GM12875 (cell line): ENCODE measurements around the gene ASAP3.
"Not testable (repeated sequence)": the region's sequence is repeated elsewhere in the genome, so short reads cannot be mapped to it uniquely, and the experiment has no call there.

Experiments
- H3K4me3 ChIP-seq: one replicate; pipeline ENCODE4 v1.5.1; 2011; ENCODE audit warnings: low read depth, low read length, control low read depth
- TF ChIP-seq, protein P1 (sequence below): IDR thresholded peaks from 2 replicates; pipeline ENCODE4 v1.5.1; 2011; ENCODE audit warnings: low read depth, mild to moderate bottlenecking, control low read depth, inconsistent platforms, low read length, moderate library complexity, borderline replicate concordance; ENCODE audit not compliant: insufficient read depth

Gene ASAP3

GRCh38 chr1:23385119-23385621 is 98.8 kb downstream of the ASAP3 start:
- TF ChIP-seq, protein P1, sequence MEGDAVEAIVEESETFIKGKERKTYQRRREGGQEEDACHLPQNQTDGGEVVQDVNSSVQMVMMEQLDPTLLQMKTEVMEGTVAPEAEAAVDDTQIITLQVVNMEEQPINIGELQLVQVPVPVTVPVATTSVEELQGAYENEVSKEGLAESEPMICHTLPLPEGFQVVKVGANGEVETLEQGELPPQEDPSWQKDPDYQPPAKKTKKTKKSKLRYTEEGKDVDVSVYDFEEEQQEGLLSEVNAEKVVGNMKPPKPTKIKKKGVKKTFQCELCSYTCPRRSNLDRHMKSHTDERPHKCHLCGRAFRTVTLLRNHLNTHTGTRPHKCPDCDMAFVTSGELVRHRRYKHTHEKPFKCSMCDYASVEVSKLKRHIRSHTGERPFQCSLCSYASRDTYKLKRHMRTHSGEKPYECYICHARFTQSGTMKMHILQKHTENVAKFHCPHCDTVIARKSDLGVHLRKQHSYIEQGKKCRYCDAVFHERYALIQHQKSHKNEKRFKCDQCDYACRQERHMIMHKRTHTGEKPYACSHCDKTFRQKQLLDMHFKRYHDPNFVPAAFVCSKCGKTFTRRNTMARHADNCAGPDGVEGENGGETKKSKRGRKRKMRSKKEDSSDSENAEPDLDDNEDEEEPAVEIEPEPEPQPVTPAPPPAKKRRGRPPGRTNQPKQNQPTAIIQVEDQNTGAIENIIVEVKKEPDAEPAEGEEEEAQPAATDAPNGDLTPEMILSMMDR = no peak

DNA sequence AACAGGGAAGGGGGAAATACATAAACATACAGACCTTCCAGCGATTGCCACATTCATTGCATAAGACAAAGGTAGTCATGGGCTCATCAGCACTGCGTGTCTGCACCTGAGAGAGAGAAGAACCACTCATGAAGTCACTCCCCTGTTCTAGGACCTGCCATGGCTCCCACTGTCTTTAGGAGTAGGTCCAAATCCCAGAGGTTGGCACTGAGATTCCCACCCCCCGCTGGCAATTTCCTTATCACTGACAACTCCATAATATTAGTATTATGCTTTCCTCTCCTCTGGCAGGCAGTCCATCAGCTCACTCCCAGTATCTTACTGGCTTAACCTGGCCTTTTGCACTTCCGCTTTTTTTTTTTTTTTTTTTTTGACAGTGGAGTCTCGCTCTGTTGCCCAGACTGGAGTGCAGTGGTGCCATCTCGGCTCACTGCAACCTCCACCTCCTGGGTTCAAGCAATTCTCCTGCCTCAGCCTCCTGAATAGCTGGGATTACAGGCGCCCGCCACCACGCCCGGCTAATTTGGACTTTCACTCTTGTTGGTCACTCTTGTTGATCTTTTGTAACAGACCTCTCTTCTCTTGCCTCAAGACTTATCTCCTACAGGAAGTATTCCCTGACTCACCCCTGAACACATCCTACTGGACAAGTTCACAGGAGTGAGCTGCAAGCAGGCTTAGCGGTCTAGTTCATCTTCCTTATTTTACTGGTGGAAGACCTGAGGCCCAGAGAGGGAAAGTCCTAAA is 99.5 kb downstream of the ASAP3 start:
- TF ChIP-seq, protein P1 = no peak
- no peak overlapping the region for H3K4me3 ChIP-seq

More at GRCh38 chr1:23385119-23385621, 98.8 kb downstream of the ASAP3 start:
- no peak overlapping the region for H3K4me3 ChIP-seq

- H3K4me3 ChIP-seq = no peak overlapping the region
- TF ChIP-seq, protein P1 = no peak
Measured at GRCh38 chr1:23383577-23384311, 100.2 kb downstream of the ASAP3 start.

DNA sequence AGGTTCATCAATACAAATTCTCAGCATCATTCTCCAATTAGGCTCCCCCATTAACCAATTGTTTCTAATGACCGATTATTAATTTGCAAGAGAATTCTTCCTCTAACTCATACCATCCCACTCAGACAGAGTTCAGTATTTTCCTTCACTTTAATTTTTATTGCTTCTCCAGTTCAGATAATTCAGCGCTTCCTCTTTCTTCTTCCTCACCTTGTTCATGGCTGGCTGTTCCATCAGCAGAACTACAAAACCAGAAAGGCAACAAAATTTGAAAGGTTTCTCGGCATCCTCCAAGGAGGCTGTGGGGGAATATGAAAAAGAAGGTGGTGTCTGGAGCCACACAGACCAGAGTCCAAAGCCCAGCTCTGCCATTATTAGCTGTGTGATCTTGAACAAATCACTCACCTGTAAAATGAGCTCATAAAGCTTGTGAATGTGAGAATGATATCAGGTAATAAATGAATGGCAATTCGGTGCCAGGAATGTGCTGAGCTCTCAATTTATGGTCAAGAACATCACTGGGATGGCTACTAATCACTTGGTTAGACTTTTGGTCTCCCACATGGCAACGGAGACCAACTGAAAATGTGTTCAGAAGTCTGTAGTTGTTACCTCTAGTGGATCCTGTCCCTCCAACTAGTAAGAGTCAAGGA is 102.6 kb downstream of the ASAP3 start:
- TF ChIP-seq, protein P1 = no peak
- H3K4me3 ChIP-seq = no peak overlapping the region

DNA sequence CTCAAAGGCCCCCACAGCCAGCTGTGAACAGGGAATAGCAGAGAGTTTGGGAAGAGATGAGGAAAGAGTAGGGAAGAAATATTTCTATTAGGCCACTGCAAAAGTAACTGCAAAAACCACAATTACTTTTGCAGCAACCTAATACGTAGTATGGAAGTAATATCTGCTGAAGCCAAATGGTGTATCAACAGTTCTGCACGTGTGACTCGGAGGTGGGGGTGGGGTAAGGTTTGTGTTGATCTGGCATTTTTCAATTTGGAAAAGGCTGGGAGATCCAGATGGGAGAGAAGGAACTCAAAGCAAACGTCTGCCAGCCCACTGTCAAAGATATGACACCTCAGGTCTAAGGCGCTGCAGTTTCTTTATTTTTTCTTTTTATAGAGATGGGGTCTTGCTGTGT is 103.3 kb downstream of the ASAP3 start:
- H3K4me3 ChIP-seq = no peak overlapping the region
- TF ChIP-seq, protein P1 = no peak

DNA sequence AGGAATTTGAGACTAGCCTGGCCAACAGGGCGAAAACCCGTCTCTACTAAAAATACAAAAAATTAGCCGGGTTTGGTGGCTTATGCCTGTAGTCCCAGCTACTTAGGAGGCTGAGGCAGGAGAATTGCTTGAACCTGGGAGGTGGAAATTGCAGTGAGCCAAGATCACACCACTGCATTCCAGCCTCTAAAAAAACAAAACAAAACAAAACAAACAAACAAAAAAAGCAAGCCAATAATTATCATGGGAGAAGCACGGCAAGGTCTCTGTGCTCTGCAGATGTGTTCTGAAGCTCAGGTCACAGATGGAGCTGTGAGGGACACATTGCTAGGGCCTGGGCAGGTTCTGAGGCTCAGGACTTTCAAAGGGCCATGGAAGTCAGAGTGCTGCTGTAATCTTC is 103.7 kb downstream of the ASAP3 start:
- not testable (repeated sequence) for H3K4me3 ChIP-seq
